ENCODE measurements around the gene MAP6D1. TPM values are rescaled to one million over a fixed set of nuclear protein-coding genes. Genes with fewer than 3 reads are reported as not detected.
"Not testable (repeated sequence)": the region's sequence is repeated elsewhere in the genome, so short reads cannot be mapped to it uniquely, and the experiment has no call there.

MAP6D1 gene
- total and polyA plus RNA-seq, 2 of the 4 experiments (the other 2 are of a cell fraction): 2.7 to 5.2 TPM

GRCh38 chr3:183777016-183777618, 48.3 kb downstream of the MAP6D1 start:
- H4K91ac ChIP-seq (ENCODE audit: insufficient read depth, low read depth, low read length): no peak overlapping the region
- no peak overlapping the region for H3K14ac ChIP-seq (replicated peaks; ENCODE audit: low read depth, low read length)
- H3K9me3 ChIP-seq (ENCODE audit: control insufficient read depth, insufficient read depth, low read length): no peaks in the 10 kb centered on the region
- H3K4me1 ChIP-seq (ENCODE audit: control insufficient read depth, insufficient read depth, low read length): peaks cover 12% of the 10 kb centered on the region; the same call in 1 of the 2 replicates
- DNase-seq (no peak), ATAC-seq (ENCODE audit: low read depth) (no peak)
- H2AFZ ChIP-seq (replicated peaks; ENCODE audit: low read length, poor library complexity): no peak overlapping the region
- no CpG with 5 or more reads among the region's 4 CpGs for WGBS, 2 experiments (ENCODE audit: extremely low coverage in 2 of 2, insufficient read length in 1 of 2)
- no peak overlapping the region for H2BK15ac ChIP-seq (ENCODE audit: low read depth, low read length)
- in situ Hi-C loops (cut with MboI; ENCODE audit: low sequenced_read_pairs): no loop called here
- peaks cover 4% of the 10 kb centered on the region; the same call in 1 of the 2 replicates for H3K9me1 ChIP-seq (ENCODE audit: insufficient read depth, low read length)
- no peak overlapping the region for H4K8ac ChIP-seq (ENCODE audit: low read depth in 2 of 2, low read length in 2 of 2)
- H3K56ac ChIP-seq (ENCODE audit: extremely low read depth, insufficient read depth, low read length): no peak overlapping the region
- dilution Hi-C loops (cut with HindIII; ENCODE audit: low sequenced_read_pairs, unreplicated experiment): no loop called here
- no peak overlapping the region for H2AK5ac ChIP-seq (ENCODE audit: low read depth, low read length)
- H2BK20ac ChIP-seq (ENCODE audit: low read depth, low read length): no peak overlapping the region
- H3K27ac ChIP-seq (ENCODE audit: insufficient read depth, low read length): no peak overlapping the region
- peaks cover 11 to 23% of the 10 kb centered on the region in 2 experiments for H3K79me1 ChIP-seq (ENCODE audit: low read depth in 1 of 2, low read length in 2 of 2)
- TF ChIP-seq FOS (IDR thresholded peaks at IDR 0.05; ENCODE audit: low read depth, low read length) (no peak), MAFK (IDR thresholded peaks at IDR 0.05; ENCODE audit: low read depth, low read length) (peak; percentile 59)
- intact Hi-C loops (cut with micrococcal nuclease): loop anchor here (10.0 kb wide), 1 partner anchor 52 kb away; no protein-coding TSS in a partner anchor
- H3K4me3 ChIP-seq (ENCODE audit: insufficient read depth, low read depth, low read length): no peak overlapping the region
- H2BK5ac ChIP-seq (ENCODE audit: low read depth, low read length, poor library complexity, severe bottlenecking): no peak overlapping the region
- H4K20me1 ChIP-seq (ENCODE audit: insufficient read depth, low read length): no peaks in the 10 kb centered on the region; the same call in 1 of the 2 replicates
- H3K4ac ChIP-seq (ENCODE audit: low read depth, low read length): no peak overlapping the region
- ChIA-PET POLR2A (ENCODE audit: unreplicated experiment) (no interaction called here), CTCF (no interaction called here)
- no peak overlapping the region for H4K5ac ChIP-seq (ENCODE audit: low read depth, low read length)
- H3K18ac ChIP-seq (ENCODE audit: low read depth, low read length): no peak overlapping the region
- H3K23ac ChIP-seq (ENCODE audit: low read depth, low read length): no peak overlapping the region
- no TSS peak for BruUV-seq (replicated peaks)
- no peaks in the 10 kb centered on the region for H3K27me3 ChIP-seq (ENCODE audit: control insufficient read depth, insufficient read depth, low read length)
- H3K4me2 ChIP-seq (ENCODE audit: low read depth, low read length): no peak overlapping the region
- H3K9ac ChIP-seq (ENCODE audit: low read depth, low read length): no peak overlapping the region
- no peak overlapping the region for H2BK120ac ChIP-seq (ENCODE audit: low read depth, low read length)
- no peak overlapping the region for H2AK9ac ChIP-seq (replicated peaks; ENCODE audit: low read depth, low read length, poor library complexity)
- peaks cover 56% of the 10 kb centered on the region for H3K36me3 ChIP-seq (ENCODE audit: control insufficient read depth, insufficient read depth, low read length)

- 100% methylated on average over 1 of the region's 5 CpGs; no CpG with 5 or more reads in 1 of the 2 experiments for WGBS, 2 experiments (ENCODE audit: extremely low coverage in 2 of 2, insufficient read length in 1 of 2)
- ATAC-seq (ENCODE audit: low read depth); CTCF ChIA-PET; H2BK20ac ChIP-seq (ENCODE audit: low read depth, low read length); H3K27me3 ChIP-seq (ENCODE audit: control insufficient read depth, insufficient read depth, low read length); H4K20me1 ChIP-seq (ENCODE audit: insufficient read depth, low read length); H3K9ac ChIP-seq (ENCODE audit: low read depth, low read length); H2AK5ac ChIP-seq (ENCODE audit: low read depth, low read length); BruUV-seq (replicated peaks); H4K5ac ChIP-seq (ENCODE audit: low read depth, low read length); H3K9me1 ChIP-seq (ENCODE audit: insufficient read depth, low read length); H3K4me2 ChIP-seq (ENCODE audit: low read depth, low read length); H3K18ac ChIP-seq (ENCODE audit: low read depth, low read length); H2AK9ac ChIP-seq (replicated peaks; ENCODE audit: low read depth, low read length, poor library complexity); H2BK120ac ChIP-seq (ENCODE audit: low read depth, low read length); H2BK5ac ChIP-seq (ENCODE audit: low read depth, low read length, poor library complexity, severe bottlenecking); H3K4me3 ChIP-seq (ENCODE audit: insufficient read depth, low read depth, low read length); H2AFZ ChIP-seq (replicated peaks; ENCODE audit: low read length, poor library complexity); H4K91ac ChIP-seq (ENCODE audit: insufficient read depth, low read depth, low read length); H3K14ac ChIP-seq (replicated peaks; ENCODE audit: low read depth, low read length); H3K9me3 ChIP-seq (ENCODE audit: control insufficient read depth, insufficient read depth, low read length); POLR2A ChIA-PET (ENCODE audit: unreplicated experiment); in situ Hi-C loops (cut with MboI; ENCODE audit: low sequenced_read_pairs); H4K8ac ChIP-seq (ENCODE audit: low read depth in 2 of 2, low read length in 2 of 2); H3K23ac ChIP-seq (ENCODE audit: low read depth, low read length); dilution Hi-C loops (cut with HindIII; ENCODE audit: low sequenced_read_pairs, unreplicated experiment); H3K56ac ChIP-seq (ENCODE audit: extremely low read depth, insufficient read depth, low read length); DNase-seq; H2BK15ac ChIP-seq (ENCODE audit: low read depth, low read length); H3K27ac ChIP-seq (ENCODE audit: insufficient read depth, low read length): not testable (repeated sequence)
- peaks cover 9 to 24% of the 10 kb centered on the region in 2 experiments for H3K79me1 ChIP-seq (ENCODE audit: low read depth in 1 of 2, low read length in 2 of 2)
- peaks cover 12% of the 10 kb centered on the region; the same call in 1 of the 2 replicates for H3K4me1 ChIP-seq (ENCODE audit: control insufficient read depth, insufficient read depth, low read length)
- H3K4ac ChIP-seq (ENCODE audit: low read depth, low read length): 0 out of 2 replicates have a peak overlapping the region, but pooled peaks have one; percentile 10
- peaks cover 57% of the 10 kb centered on the region for H3K36me3 ChIP-seq (ENCODE audit: control insufficient read depth, insufficient read depth, low read length)
- intact Hi-C loops (cut with micrococcal nuclease): loop anchor here (10.0 kb wide), 1 partner anchor 52 kb away; no protein-coding TSS in a partner anchor
Observed at GRCh38 chr3:183776451-183776850, 48.9 kb downstream of the MAP6D1 start.

All from IMR-90 (cell line).